Smooth muscle cell of the umbilical artery (primary cell): Measurements from ENCODE around the gene CMTM7. TPM values are rescaled to one million over a fixed set of nuclear protein-coding genes. Genes with fewer than 3 reads are reported as not detected.

Experiments used
- total RNA-seq: library from RNA; depleted of rRNA; stranded (reverse); fragments of >200 nt; gene quantifications from 2 replicates; pipeline ENCODE4 v1.2.3, GENCODE V29; 2014

The CMTM7 gene
- total RNA-seq: 1.8 and 7.2 TPM in 2 replicates

GRCh38 chr3:32391643-32392535 lies at the start of gene CMTM7:
CMTM7 (plus strand) TSS chr3:32391853; CDS start chr3:32391907, 54 bp downstream.

GRCh38 chr3:32502118-32502945 lies 110.7 kb downstream of the CMTM7 start, which contains the start of gene CMTM6:
CMTM6 (minus strand) TSS chr3:32502852; CDS start chr3:32502745, 107 bp downstream.

Other genes with a start within 250 kb of the CMTM7 start
- not detected in 2 replicates for gene CMTM8, start 153.2 kb upstream of the CMTM7 start, total RNA-seq
- gene CMTM6, start 111.0 kb downstream of the CMTM7 start, total RNA-seq: 75.3 and 114 TPM in 2 replicates
- 24.1 and 41.0 TPM in 2 replicates for gene DYNC1LI1, start 179.0 kb downstream of the CMTM7 start, total RNA-seq